Trophoblast cell (in vitro differentiated cells and primary cell): ENCODE data around the gene HMGCR.
"Not testable (repeated sequence)": the region's sequence is repeated elsewhere in the genome, so short reads cannot be mapped to it uniquely, and the experiment has no call there.

Experiments
- DNase-seq, 2 donors: peaks; one replicate each; pipeline ENCODE4 v3.0.0-alpha.2; 2016
- H2AFZ ChIP-seq: 2 replicates; pipeline ENCODE4 v1.6.1; 2013; ENCODE audit warnings: low read length, moderate library complexity, mild to moderate bottlenecking; ENCODE audit not compliant: insufficient read depth, poor library complexity
- H2AK5ac ChIP-seq: 2 replicates; pipeline ENCODE4 v1.6.1; 2013; ENCODE audit warnings: mild to moderate bottlenecking, low read length
- H2BK120ac ChIP-seq: 2 replicates; pipeline ENCODE4 v1.6.1; 2013; ENCODE audit warnings: low read length, mild to moderate bottlenecking, moderate library complexity; ENCODE audit not compliant: insufficient read depth, poor library complexity
- H2BK12ac ChIP-seq: 2 replicates; pipeline ENCODE4 v1.6.1; 2013; ENCODE audit warnings: mild to moderate bottlenecking, low read length, moderate library complexity
- H2BK5ac ChIP-seq: 2 replicates; pipeline ENCODE4 v1.6.1; 2013; ENCODE audit warnings: low read length, low read depth, moderate library complexity, mild to moderate bottlenecking; ENCODE audit not compliant: poor library complexity
- H3K14ac ChIP-seq: 2 replicates; pipeline ENCODE4 v1.6.1; 2013; ENCODE audit warnings: mild to moderate bottlenecking, low read length
- H3K18ac ChIP-seq: 2 replicates; pipeline ENCODE4 v1.6.1; 2013; ENCODE audit warnings: mild to moderate bottlenecking, low read length
- H3K23ac ChIP-seq: 2 replicates; pipeline ENCODE4 v1.6.1; 2013; ENCODE audit warnings: low read length
- H3K27ac ChIP-seq: 2 replicates; pipeline ENCODE4 v1.5.1; 2013; ENCODE audit warnings: low read depth, mild to moderate bottlenecking, inconsistent platforms, low read length, moderate library complexity
- H3K27me3 ChIP-seq: 2 replicates; pipeline ENCODE4 v1.6.1; 2013; ENCODE audit warnings: inconsistent platforms, mild to moderate bottlenecking, low read length, moderate library complexity; ENCODE audit not compliant: insufficient read depth
- H3K36me3 ChIP-seq, 2 experiments: 1 replicate in 1 of 2; 2 replicates in 1 of 2; pipeline ENCODE4 v1.6.1; 2013; ENCODE audit warnings: low read length in 2 of 2, mild to moderate bottlenecking in 2 of 2, moderate library complexity in 1 of 2; ENCODE audit not compliant: insufficient read depth in 2 of 2, control insufficient read depth in 1 of 2
- H3K4ac ChIP-seq: 2 replicates; pipeline ENCODE4 v1.6.1; 2013; ENCODE audit warnings: low read depth, mild to moderate bottlenecking, low read length, moderate library complexity
- H3K4me1 ChIP-seq, 2 experiments: 1 replicate in 1 of 2; 2 replicates in 1 of 2; pipeline ENCODE4 v1.6.1; 2013; ENCODE audit warnings: low read length in 2 of 2, mild to moderate bottlenecking in 2 of 2, moderate library complexity in 1 of 2; ENCODE audit not compliant: insufficient read depth in 2 of 2, control insufficient read depth in 1 of 2
- H3K4me2 ChIP-seq: 2 replicates; pipeline ENCODE4 v1.6.1; 2013; ENCODE audit warnings: inconsistent platforms, mild to moderate bottlenecking, low read length, moderate library complexity
- H3K4me3 ChIP-seq: 2 replicates; pipeline ENCODE4 v1.5.1; 2013; ENCODE audit warnings: mild to moderate bottlenecking, low read depth, low read length, inconsistent platforms
- H3K79me1 ChIP-seq: one replicate; pipeline ENCODE4 v1.6.1; 2013; ENCODE audit warnings: low read length
- H3K79me2 ChIP-seq: 2 replicates; pipeline ENCODE4 v1.6.1; 2013; ENCODE audit warnings: low read length, mild to moderate bottlenecking; ENCODE audit not compliant: control insufficient read depth, insufficient read depth, poor library complexity
- H3K9ac ChIP-seq: 2 replicates; pipeline ENCODE4 v1.6.1; 2013; ENCODE audit warnings: mild to moderate bottlenecking, low read length
- H3K9me3 ChIP-seq: 2 replicates; pipeline ENCODE4 v1.6.1; 2013; ENCODE audit warnings: low read depth, mild to moderate bottlenecking, control low read depth, inconsistent platforms, low read length; ENCODE audit not compliant: insufficient read depth
- H4K12ac ChIP-seq: 2 replicates; pipeline ENCODE4 v1.6.1; 2013; ENCODE audit warnings: low read depth, mild to moderate bottlenecking, low read length, moderate library complexity
- H4K8ac ChIP-seq: 2 replicates; pipeline ENCODE4 v1.6.1; 2013; ENCODE audit warnings: low read depth, mild to moderate bottlenecking, low read length, moderate library complexity
- H4K91ac ChIP-seq: one replicate; pipeline ENCODE4 v1.6.1; 2013; ENCODE audit warnings: low read depth, mild to moderate bottlenecking, low read length, moderate library complexity
- WGBS: extraction: QIAGEN DNeasy Blood & Tissue Kit; methylation state at CpG from one replicate; pipeline ENCODE4 v1.1.7; 2013; ENCODE audit warnings: missing lambda C conversion rate; ENCODE audit not compliant: insufficient read length, insufficient coverage; ENCODE audit errors: extremely low coverage; 5-methylcytosine and 5-hydroxymethylcytosine counted together

HMGCR gene

DNA sequence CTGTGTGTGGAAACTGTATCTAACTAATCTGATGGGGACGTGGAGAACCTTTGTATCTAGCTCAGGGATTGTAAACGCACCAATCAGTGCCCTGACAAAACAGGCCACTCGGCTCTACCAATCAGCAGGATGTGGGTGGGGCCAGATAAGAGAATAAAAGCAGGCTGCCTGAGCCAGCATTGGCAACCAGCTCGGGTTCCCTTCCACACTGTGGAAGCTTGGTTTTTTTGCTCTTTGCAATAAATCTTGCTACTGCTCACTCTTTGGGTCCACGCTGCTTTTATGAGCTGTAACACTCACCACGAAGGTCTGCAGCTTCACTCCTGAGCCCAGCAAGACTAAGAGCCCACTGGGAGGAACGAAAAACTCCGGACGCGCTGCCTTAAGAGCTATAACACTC lies 2.6 kb upstream of the HMGCR start:
- H2AK5ac ChIP-seq, H4K12ac ChIP-seq, H3K14ac ChIP-seq, H3K9me3 ChIP-seq, H3K9ac ChIP-seq, H3K27me3 ChIP-seq, H2BK12ac ChIP-seq, H3K23ac ChIP-seq, H3K4me3 ChIP-seq, DNase-seq, H3K4me2 ChIP-seq, H4K8ac ChIP-seq, H3K36me3 ChIP-seq, H3K4me1 ChIP-seq, H3K18ac ChIP-seq, H3K4ac ChIP-seq, H2AFZ ChIP-seq, H4K91ac ChIP-seq, H3K27ac ChIP-seq, H2BK5ac ChIP-seq, H2BK120ac ChIP-seq: not testable (repeated sequence)
- peaks cover 12% of the 10 kb centered on the region for H3K79me2 ChIP-seq
- no CpG with 5 or more reads among the region's 10 CpGs for WGBS
- H3K79me1 ChIP-seq: peaks cover 11% of the 10 kb centered on the region

DNA sequence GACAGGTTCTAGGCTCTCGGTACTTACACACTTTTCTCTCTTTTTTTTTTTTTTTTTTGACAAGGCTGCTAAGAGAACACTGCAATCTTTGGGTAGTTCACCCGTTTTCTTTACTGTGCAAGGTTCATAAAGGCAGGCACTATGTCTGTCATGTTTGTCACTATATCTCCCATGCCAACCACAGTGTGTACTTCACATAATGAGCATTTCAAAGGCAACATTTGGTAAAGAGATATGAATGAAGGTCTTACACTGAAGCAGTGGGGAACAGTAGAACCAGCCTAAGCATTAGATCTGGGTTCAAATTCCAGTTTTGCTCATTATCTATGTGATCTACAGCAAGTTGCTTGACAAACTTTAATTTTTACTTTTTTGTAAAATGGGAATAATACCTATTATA lies 1.5 kb upstream of the HMGCR start:
- H2AFZ ChIP-seq: no peak overlapping the region
- no peak overlapping the region for H3K18ac ChIP-seq
- no peaks in the 10 kb centered on the region for H3K9me3 ChIP-seq
- H3K27me3 ChIP-seq: no peaks in the 10 kb centered on the region
- no CpG with 5 or more reads among the region's 2 CpGs for WGBS
- no peak overlapping the region for H2BK5ac ChIP-seq
- H3K14ac ChIP-seq: no peak overlapping the region
- no peaks in the 10 kb centered on the region for H3K4me1 ChIP-seq
- H3K4me3 ChIP-seq: no peak overlapping the region
- no peak overlapping the region for H3K9ac ChIP-seq
- peaks cover 11% of the 10 kb centered on the region for H3K79me1 ChIP-seq
- H2AK5ac ChIP-seq: no peak overlapping the region
- H3K4me2 ChIP-seq: no peak overlapping the region
- H2BK120ac ChIP-seq: no peak overlapping the region
- H3K27ac ChIP-seq: no peak overlapping the region
- H4K91ac ChIP-seq: no peak overlapping the region
- no peak overlapping the region for H4K12ac ChIP-seq
- no peak overlapping the region for H2BK12ac ChIP-seq
- H3K79me2 ChIP-seq: peaks cover 13% of the 10 kb centered on the region
- no peak overlapping the region for H3K23ac ChIP-seq
- H3K4ac ChIP-seq: peak overlapping the region; percentile 56
- no peak overlapping the region for H4K8ac ChIP-seq
- no peak for DNase-seq
- H3K36me3 ChIP-seq: no peaks in the 10 kb centered on the region

DNA sequence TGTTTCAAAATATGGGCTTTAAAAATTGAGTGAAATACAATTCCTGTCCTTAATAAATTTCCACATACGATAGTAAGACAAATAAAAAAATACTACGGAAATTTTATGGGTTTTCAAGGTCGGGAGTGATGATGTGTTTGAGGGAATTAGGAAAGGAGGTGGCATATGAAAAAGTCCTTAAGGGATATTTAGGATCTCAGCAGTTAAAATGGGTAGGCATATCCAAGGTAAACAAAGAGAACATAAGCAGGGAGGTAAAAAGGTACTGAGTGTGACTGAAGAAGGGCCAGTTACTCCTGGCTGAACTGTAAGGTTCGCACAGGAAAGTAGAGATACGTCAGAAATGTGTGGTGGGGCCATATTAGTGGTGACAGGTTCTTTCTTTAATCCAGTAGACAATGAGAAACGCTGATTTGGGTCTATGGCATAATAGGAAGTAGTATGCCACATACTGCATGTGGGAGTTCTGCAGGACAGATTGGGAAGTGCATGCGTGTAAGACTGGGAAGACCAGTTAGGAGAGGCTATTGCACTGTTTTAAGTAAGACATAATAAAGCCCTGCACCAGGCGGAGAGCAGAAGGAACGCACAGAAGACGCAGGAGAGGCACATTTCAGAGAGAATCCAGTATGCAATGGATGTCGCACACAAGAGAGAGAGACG lies 937 bp upstream of the HMGCR start:
- Histone ChIP-seq H3K79me1 (peaks cover 11% of the 10 kb centered on the region), H2BK120ac (peak overlapping the region; percentile 60), H3K18ac (peak overlapping the region; percentile 46), H4K8ac (peak overlapping the region; percentile 55), H2BK12ac (peak overlapping the region; percentile 21), H3K23ac (no peak overlapping the region), H3K27ac (peak overlapping the region; percentile 91), H2BK5ac (peak overlapping the region; percentile 70), H3K4me2 (peak overlapping the region; percentile 89), H3K14ac (peak overlapping the region; percentile 27), H3K79me2 (peaks cover 13% of the 10 kb centered on the region), H3K9ac (peak overlapping the region; percentile 75), H3K4ac (peak overlapping the region; percentile 35), H2AFZ (peak overlapping the region; percentile 54), H4K12ac (peak overlapping the region; percentile 20), H3K27me3 (no peaks in the 10 kb centered on the region), H3K4me1 (no peaks in the 10 kb centered on the region), H3K36me3 (no peaks in the 10 kb centered on the region), H4K91ac (peak overlapping the region; percentile 78), H2AK5ac (no peak overlapping the region), H3K4me3 (peak overlapping the region; percentile 64), H3K9me3 (no peaks in the 10 kb centered on the region)
- 100% methylated on average over 2 of the region's 12 CpGs for WGBS
- peak; percentile 85 to 86 for DNase-seq

DNA sequence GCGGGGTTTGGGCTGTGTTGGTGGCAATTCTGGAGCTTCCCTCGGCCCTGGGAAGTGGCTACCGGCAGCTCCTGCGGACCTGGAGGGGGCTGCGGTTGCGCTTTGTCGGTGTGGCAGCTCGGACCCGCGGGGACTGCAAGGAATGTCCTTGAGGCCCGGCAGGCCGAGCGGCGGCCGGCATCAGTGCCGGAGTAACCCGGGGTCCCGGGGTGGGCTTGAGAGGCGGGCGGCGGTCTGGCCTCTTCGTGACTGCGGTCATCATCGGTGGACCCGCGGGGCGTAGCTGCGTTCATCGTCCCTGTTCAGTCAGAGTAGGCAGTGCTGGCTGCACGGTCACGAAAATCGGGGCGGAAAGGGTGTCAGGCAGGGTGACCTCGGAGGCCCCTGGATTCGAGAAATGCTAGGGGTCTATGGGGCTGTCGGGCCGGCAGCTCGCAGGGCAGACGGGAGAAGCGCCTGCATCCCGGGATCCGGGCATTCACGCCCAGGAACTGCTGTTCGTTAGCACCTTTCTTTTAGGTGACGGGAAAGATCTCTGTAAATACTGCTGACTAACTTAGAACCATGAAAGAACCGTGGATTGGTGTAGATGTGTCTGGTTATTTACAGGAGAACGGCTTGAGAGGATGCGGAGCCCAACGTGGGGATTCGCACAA lies 474 bp downstream of the HMGCR start:
- Histone ChIP-seq H4K91ac (peak overlapping the region; percentile 82), H2AK5ac (peak overlapping the region; percentile 33), H3K23ac (no peak overlapping the region), H3K36me3 (peaks cover 0 to 1% of the 10 kb centered on the region in 2 experiments), H3K27me3 (no peaks in the 10 kb centered on the region), H2BK120ac (peak overlapping the region; percentile 56), H3K4me2 (peak overlapping the region; percentile 61), H2BK5ac (peak overlapping the region; percentile 78), H4K12ac (no peak overlapping the region), H3K79me1 (peaks cover 11% of the 10 kb centered on the region), H3K79me2 (peaks cover 13% of the 10 kb centered on the region), H3K18ac (peak overlapping the region; percentile 92), H2BK12ac (no peak overlapping the region), H4K8ac (peak overlapping the region; percentile 35), H3K14ac (peak overlapping the region; percentile 91), H3K4ac (peak overlapping the region; percentile 88), H3K27ac (peak overlapping the region; percentile 83), H3K9me3 (no peaks in the 10 kb centered on the region), H2AFZ (no peak overlapping the region), H3K4me3 (peak overlapping the region; percentile 98), H3K9ac (peak overlapping the region; percentile 91), H3K4me1 (no peaks in the 10 kb centered on the region)
- WGBS: no CpG with 5 or more reads among the region's 50 CpGs
- DNase-seq: peak; percentile 26 to 52
